HG02852 (cell line): ENCODE results near the gene EHD4.

ENCODE experiments used
- ATAC-seq: cut with Tn5 transposase; IDR thresholded peaks from one replicate; pipeline ENCODE4 v1.9.1; 2021; ENCODE audit warnings: mild to moderate bottlenecking, moderate library complexity; ENCODE audit not compliant: unreplicated experiment

Gene EHD4

GRCh38 chr15:41939986-41940385 is 32.4 kb downstream of the EHD4 start:
- no peak for ATAC-seq

DNA sequence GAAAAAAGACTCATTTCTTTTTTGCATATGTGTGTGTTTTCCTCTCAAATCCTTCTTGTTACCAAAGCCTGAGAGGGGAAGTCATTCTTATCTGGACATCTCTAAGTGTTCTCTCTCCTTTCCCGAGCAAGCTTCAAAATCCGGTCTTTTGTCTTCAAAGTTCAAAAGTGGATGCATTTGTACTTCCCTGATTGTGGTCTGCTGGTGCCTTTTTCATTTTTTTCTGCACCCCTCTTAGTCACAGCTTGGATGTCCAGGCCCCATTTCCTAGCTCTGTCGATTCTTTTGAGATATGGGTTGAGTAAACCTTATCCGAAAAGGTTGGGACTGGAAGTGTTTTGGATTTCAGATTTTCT is 34.8 kb downstream of the EHD4 start:
- ATAC-seq, result no peak

GRCh38 chr15:41936649-41937567 is 35.4 kb downstream of the EHD4 start:
- ATAC-seq, result no peak

- no peak for ATAC-seq
These were observed 36.2 kb downstream of the EHD4 start for GRCh38 chr15:41936155-41936554.

GRCh38 chr15:41935566-41936020 is 36.8 kb downstream of the EHD4 start:
- ATAC-seq, result no peak

DNA sequence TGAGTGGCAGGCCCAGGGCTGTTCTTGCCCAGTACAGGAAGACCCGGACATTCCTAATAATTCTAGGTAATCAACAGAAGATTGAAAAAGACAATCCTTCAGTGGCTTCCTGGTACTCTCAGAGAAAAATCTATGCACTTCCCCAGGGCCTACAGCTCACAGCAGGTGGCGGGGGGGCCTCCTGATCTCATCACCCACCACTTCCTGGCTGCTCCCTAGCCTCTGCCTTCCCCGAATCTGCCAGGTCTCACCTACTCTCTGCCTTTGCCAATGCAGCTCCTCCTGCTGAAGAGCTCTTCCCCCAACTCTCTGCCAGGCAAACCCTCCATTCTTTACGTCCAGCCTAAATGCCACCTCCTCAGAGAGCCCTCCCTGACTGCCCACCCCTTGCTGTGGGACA is 37.5 kb downstream of the EHD4 start:
- ATAC-seq, result no peak

DNA sequence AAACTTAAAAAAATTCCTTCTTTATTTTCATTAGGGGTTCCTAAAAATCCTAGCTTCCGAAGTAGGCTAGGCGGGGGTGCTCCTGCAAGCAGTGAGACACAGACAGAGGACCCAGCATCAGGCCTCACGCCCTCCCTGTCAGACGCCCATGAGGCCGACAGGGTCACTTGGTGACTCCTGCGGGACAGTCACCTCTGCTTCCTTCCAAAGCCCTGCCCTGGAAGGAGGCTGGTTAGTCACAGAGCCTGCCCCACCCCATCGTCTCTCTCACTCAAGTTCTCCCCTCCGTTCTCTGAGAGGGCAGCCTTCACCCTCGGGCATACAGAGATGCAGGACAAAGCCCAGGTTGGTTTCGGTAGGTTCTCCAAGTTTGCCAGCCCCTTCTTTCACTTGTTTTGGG is 38.6 kb downstream of the EHD4 start:
- ATAC-seq, result no peak

DNA sequence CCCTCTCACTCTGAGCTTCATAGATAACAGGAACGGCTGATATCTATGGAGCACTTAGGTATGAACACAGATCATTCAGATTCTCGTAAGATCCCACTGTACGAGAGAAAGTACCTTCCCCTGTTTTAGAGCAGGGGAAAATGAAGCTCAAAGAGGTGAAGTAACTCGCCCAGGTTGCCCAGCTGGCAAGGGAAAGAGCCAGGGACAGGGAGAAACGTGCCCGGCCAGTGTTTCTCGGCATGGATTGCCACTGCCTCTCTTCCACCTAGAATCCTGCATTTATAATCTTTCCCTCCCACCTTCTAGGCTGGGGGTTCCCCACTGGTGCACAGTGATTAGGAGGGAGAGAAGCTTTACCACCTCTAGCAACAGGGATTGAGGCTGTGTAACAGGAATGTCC is 39.0 kb downstream of the EHD4 start:
- no peak for ATAC-seq

GRCh38 chr15:41932511-41933289 is 39.7 kb downstream of the EHD4 start:
- ATAC-seq, result no peak

DNA sequence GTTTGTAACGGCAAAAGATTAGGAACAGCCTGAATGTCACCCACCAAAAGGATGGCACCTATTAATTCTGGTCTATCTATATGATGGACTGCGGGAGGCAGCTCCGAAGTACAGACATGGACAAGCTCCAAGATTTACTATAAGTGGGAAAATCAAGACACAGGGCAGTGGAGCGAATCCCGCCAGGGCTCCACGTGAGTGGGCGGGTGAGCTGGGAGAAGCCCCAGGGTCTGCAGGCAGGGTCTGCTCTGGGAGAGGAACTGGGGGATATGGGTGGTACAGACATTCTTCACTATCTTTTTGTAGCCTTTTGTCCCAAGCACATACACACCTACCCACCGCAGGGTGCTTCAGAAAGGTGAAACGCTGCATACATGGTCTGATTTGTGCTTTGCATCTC is 40.3 kb downstream of the EHD4 start:
- ATAC-seq, result no peak

DNA sequence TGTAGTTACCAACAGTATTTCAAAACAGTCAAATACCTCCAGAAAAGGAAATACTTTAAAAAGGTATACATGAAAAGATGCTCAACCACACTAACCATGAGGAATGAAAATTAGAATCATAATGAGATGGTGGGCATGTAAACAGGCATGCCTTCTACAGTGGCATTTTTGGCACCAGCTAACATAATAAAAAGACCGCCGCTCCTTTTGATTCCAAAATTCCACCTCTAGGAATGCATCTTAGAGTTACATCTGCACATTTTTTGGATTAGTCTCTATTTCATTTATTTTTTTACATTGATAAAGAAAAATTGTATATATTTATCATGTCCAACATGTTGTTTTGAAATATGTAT is 41.5 kb downstream of the EHD4 start:
- no peak for ATAC-seq

- ATAC-seq, result no peak
These were observed 42.0 kb downstream of the EHD4 start for GRCh38 chr15:41930221-41930866.

DNA sequence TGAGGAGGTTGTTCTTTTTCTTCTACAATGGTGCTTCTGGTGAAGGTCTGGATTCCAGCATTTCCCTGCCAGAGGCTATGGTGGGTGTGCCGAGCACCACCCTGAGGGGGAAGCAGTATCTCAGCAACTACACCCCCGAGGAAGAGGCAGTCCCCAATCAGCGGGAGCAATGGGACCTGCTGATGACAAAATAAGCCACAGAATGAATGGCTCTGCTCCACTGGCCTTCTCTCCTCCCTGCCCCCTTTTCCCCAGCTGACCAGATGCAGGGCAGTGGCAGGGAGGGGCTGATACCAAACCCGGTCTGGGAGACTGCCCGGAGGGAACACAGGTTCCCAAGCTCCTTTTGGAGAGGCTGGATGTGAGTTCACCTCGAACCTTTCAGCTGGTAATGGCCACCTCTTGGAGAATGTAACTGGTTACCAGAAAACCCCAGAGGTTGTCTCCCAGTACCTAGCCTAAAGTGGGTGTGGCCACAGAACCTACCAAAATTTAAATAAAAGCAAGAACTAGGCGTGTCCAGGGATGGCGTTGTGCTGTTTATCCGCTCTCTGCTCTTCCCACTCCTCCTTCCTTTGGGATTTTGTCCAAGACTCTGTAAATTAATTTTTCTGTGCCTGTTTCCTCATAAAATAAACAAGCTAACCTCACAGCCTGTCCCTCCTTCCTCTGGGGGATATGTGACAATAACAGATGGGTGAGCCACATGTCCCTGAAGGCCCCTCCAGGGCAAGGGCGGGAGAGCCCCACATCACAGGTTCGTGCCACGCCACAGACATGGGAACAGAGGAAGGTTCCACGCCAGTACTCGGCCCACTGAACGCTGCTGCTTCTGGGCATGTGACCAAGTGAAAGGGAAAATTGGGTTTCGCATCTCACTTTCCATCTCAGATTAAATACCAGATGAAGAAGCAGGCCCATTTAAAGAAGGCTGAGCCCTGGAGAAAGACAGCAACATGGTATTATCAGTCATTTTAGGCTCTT is 43.4 kb downstream of the EHD4 start:
- peak; percentile 65 for ATAC-seq

DNA sequence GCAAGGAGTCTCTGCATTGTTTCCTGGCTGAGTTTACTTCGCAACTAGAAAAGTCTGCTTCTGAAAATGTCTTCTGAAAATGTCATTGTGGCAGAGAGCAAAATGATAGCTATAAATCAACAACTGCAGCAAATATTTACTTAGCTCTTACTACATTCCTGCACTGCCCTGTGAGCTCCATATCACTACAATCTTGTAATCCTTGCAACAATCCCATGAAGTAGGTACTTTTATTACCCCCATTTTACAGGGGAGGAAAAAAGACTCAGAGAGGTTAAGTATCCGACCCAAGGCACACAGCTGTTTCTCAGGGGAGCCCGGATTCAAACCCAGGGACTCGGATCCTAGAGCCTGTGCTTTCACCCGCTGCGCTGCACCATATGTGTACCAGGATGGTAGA is 44.3 kb downstream of the EHD4 start:
- no peak for ATAC-seq

DNA sequence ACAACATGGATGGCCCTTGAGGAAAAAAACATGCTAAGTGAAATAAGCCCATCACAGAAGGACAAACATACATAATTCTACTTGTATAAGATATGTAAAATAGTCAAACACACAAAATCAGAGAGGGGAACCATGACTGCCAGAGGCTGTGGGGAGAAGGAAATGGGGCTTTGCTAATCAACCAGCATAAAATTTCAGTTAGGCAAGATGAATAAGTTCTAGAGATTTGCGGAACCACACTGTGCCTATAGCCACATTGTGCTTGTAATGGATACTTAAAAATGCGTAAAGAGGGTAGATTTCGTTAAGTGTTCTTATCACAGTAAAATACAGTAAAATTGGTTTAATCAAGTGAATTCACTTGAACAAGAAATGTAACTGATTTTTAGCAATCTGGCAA is 44.8 kb downstream of the EHD4 start:
- no peak for ATAC-seq

DNA sequence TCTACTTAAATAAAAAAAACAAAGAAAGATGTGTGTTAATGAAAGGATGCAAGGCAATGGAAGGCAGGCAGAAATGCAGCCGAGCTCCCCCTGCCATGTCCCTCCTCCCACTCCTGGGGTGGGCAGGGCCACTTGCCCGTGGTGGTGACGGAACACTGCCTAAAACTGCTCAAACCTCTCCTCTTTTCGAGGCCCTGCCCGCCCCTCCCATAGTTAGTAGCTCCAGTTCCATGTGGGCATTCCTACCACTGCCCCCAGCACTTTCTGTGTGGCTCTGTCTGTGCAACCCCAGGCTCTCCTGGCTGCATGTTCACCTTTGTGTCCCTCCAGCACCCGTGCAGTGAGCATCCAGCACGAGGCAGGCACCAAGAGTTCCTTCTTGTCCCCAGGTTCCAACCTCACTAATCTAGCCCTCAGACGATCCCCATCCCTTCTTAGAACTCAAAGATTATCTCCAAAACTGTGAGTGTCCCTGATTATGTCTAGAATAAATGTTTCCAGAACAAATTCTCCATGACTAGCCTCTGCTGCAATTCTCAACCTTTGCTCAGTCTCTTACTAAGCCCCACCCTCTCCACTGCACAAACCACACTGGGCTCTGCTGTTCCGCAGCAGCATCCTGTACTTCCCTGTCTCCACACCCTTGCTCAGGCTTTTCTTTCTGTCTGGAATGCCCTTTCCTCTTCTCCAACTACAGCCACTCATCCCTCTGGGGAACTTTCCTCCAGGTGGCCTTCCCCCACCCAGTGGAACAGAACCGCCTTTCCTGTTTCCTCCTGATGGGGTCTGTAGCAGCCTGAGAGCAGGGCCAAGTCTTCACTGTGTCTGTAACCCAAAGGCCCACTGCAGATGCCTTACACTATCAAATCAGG is 45.9 kb downstream of the EHD4 start:
- no peak for ATAC-seq

DNA sequence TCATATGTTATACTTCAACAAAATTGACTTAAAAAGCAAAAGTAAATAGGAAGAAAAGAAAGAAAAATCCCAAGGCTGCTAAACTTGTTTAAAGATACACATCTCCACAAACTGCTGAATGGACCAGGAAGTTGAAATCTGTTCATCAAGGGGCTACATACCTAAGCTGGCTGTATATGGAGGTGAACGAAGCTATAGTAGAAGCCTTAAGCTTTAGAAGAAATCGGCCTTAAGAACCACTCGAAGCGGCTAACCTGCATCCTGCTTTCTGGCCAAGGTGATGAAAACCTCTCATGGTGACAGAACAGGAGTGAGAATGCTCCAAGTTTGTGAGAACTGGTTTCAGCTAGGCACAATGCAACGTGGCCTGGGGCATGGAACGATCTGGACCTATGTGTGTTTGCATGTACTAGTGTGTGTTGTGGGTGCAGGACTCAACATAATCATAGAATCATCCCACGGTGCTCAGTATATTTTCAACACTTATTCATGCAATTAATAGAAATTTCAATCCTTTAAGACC is 47.2 kb downstream of the EHD4 start:
- no peak for ATAC-seq

DNA sequence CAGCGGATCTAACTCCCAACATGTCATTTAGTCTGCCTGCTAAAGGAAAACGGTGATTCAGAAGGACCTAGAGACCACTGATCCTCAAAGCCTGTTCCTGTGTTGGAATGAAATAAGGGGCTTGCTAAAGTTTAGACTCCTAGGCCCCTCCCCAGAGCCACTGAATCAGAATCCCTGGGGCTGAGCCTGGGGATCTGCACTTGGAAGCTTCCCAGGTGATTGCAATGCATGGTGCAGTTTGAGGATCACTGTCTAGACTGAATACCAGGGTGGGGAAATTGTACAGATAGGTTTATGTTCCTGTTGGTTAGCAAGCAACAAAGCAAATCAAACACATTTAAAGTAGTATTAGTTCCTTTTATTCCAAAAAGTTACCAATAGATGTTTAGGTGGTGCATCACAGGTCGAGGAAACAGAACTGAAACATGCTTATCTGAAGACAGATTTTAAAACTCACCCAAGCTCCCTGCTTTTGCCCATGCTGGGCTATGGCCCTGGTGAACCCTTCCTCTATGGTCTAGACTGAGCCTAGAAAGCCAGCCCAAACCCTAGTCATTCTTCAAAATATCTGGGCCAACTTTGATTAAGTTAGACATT is 48.9 kb downstream of the EHD4 start:
- no peak for ATAC-seq

- ATAC-seq, result no peak
These were observed 50.0 kb downstream of the EHD4 start for GRCh38 chr15:41922353-41922752.
